ENCODE data around the gene UNC13C. TPM values are rescaled to one million over a fixed set of nuclear protein-coding genes. Genes with fewer than 3 reads are reported as not detected.

UNC13C gene
- total and polyA plus RNA-seq, 4 donors: 0.05 to 16.0 (median 0.12) TPM; not detected in 1

GRCh38 chr15:54576298-54576935 lies 598.2 kb downstream of the UNC13C start:
- Histone ChIP-seq H3K36me3 (ENCODE audit: control insufficient read depth in 4 of 4, insufficient read depth in 4 of 4, low read length in 4 of 4) (no peaks in the 10 kb centered on the region), H3K4me1 (ENCODE audit: control insufficient read depth in 5 of 5, insufficient read depth in 5 of 5, low read length in 5 of 5) (peaks cover 0 to 27% (median 5%) of the 10 kb centered on the region in 5 donors), H3K9ac (ENCODE audit: insufficient read depth in 1 of 2, low read length in 2 of 2) (no peak overlapping the region), H3K9me3 (ENCODE audit: control insufficient read depth in 4 of 4, insufficient read depth in 3 of 4, low read length in 3 of 4) (peaks cover 0 to 4% (median 0%) of the 10 kb centered on the region in 4 donors), H3K27ac (ENCODE audit: low read depth in 1 of 2, low read length in 1 of 2) (no peak overlapping the region), H3K27me3 (ENCODE audit: control insufficient read depth in 3 of 3, insufficient read depth in 3 of 3, low read length in 2 of 3) (no peaks in the 10 kb centered on the region), H3K4me3 (no peak overlapping the region)
- WGBS, 2 donors: 68 to 71% methylated on average over 4 of the region's 4 CpGs
- DNase-seq: no peak
- ATAC-seq (ENCODE audit: insufficient read depth, low FRiP score): no peak
- TF ChIP-seq CTCF (IDR thresholded peaks at IDR 0.05; ENCODE audit: control extremely low read depth, extremely low read depth): no peak

- Histone ChIP-seq H3K4me1 (ENCODE audit: control insufficient read depth in 5 of 5, insufficient read depth in 5 of 5, low read length in 5 of 5) (peaks cover 0 to 27% (median 5%) of the 10 kb centered on the region in 5 donors), H3K27me3 (ENCODE audit: control insufficient read depth in 3 of 3, insufficient read depth in 3 of 3, low read length in 2 of 3) (no peaks in the 10 kb centered on the region), H3K9ac (ENCODE audit: insufficient read depth in 1 of 2, low read length in 2 of 2) (no peak overlapping the region), H3K9me3 (ENCODE audit: control insufficient read depth in 4 of 4, insufficient read depth in 3 of 4, low read length in 3 of 4) (peaks cover 0 to 7% (median 0%) of the 10 kb centered on the region in 4 donors), H3K27ac (ENCODE audit: low read depth in 1 of 2, low read length in 1 of 2) (no peak overlapping the region), H3K36me3 (ENCODE audit: control insufficient read depth in 4 of 4, insufficient read depth in 4 of 4, low read length in 4 of 4) (no peaks in the 10 kb centered on the region), H3K4me3 (no peak overlapping the region)
- ATAC-seq (ENCODE audit: insufficient read depth, low FRiP score) (no peak), DNase-seq (peak in 2 of 3 donors; percentile 55 to 67)
- TF ChIP-seq CTCF (IDR thresholded peaks at IDR 0.05; ENCODE audit: control extremely low read depth, extremely low read depth): no peak
- 48 to 66% methylated on average over 4 of the region's 4 CpGs for WGBS, 2 donors
Observed at GRCh38 chr15:54577476-54578250, 599.4 kb downstream of the UNC13C start.

- Histone ChIP-seq H3K4me1 (ENCODE audit: control insufficient read depth in 5 of 5, insufficient read depth in 5 of 5, low read length in 5 of 5) (peaks cover 0 to 27% (median 5%) of the 10 kb centered on the region in 5 donors), H3K27ac (ENCODE audit: low read depth in 1 of 2, low read length in 1 of 2) (no peak overlapping the region), H3K9me3 (ENCODE audit: control insufficient read depth in 4 of 4, insufficient read depth in 3 of 4, low read length in 3 of 4) (peaks cover 0 to 7% (median 0%) of the 10 kb centered on the region in 4 donors), H3K4me3 (no peak overlapping the region), H3K36me3 (ENCODE audit: control insufficient read depth in 4 of 4, insufficient read depth in 4 of 4, low read length in 4 of 4) (no peaks in the 10 kb centered on the region), H3K27me3 (ENCODE audit: control insufficient read depth in 3 of 3, insufficient read depth in 3 of 3, low read length in 2 of 3) (no peaks in the 10 kb centered on the region), H3K9ac (ENCODE audit: insufficient read depth in 1 of 2, low read length in 2 of 2) (no peak overlapping the region)
- 90 to 97% methylated on average over 6 of the region's 6 CpGs for whole genome bisulfite sequencing, 2 donors
- no peak for TF ChIP-seq CTCF (IDR thresholded peaks at IDR 0.05; ENCODE audit: control extremely low read depth, extremely low read depth)
- no peak for ATAC-seq (ENCODE audit: insufficient read depth, low FRiP score)
- no peak for DNase-seq
Observed at GRCh38 chr15:54579855-54580254, 601.6 kb downstream of the UNC13C start.

Measured in lung (tissue), 12 donors.